Type B pancreatic cell (in vitro differentiated cells): ENCODE measurements around the gene GKAP1. TPM values are rescaled to one million over a fixed set of nuclear protein-coding genes. Genes with fewer than 3 reads are reported as not detected.

ENCODE experiments used
- DNase-seq: peaks from one replicate; pipeline ENCODE4 v3.0.0; 2021; ENCODE audit warnings: mixed read lengths; ENCODE audit not compliant: unreplicated experiment; ENCODE audit errors: extremely low spot score
- H3K27ac Mint-ChIP-seq: 2 replicates; pipeline ENCODE4 v1.8.0; 2021; ENCODE audit warnings: mild to moderate bottlenecking, mixed read lengths
- H3K27me3 Mint-ChIP-seq: 2 replicates; pipeline ENCODE4 v1.8.0; 2021; ENCODE audit warnings: mixed read lengths
- H3K36me3 Mint-ChIP-seq: 2 replicates; pipeline ENCODE4 v1.8.0; 2021; ENCODE audit warnings: mixed read lengths
- H3K4me1 Mint-ChIP-seq: one replicate; pipeline ENCODE4 v1.8.0; 2021; ENCODE audit warnings: mixed read lengths; ENCODE audit not compliant: unreplicated experiment
- H3K4me3 Mint-ChIP-seq: 2 replicates; pipeline ENCODE4 v1.8.0; 2021; ENCODE audit warnings: mild to moderate bottlenecking, mixed read lengths
- H3K9me3 Mint-ChIP-seq: 2 replicates; pipeline ENCODE4 v1.8.0; 2021; ENCODE audit warnings: mixed read lengths
- CTCF ChIP-seq: fragments of 200-600 bp; sonication (generic); conservative IDR thresholded peaks from 2 replicates; pipeline ENCODE4 v1.5.0; 2021; ENCODE audit warnings: antibody characterized with exemption, mild to moderate bottlenecking
- total RNA-seq: library from RNA; stranded (reverse); gene quantifications from 2 replicates; pipeline ENCODE4 v1.2.1, GENCODE V29; 2021; ENCODE audit warnings: low replicate concordance

GKAP1 gene
- total RNA-seq, 1 donor from 2014 or later = 8.4 TPM

- H3K4me1 Mint-ChIP-seq = no peaks in the 10 kb centered on the region
- peaks cover 6% of the 10 kb centered on the region for H3K27me3 Mint-ChIP-seq
- H3K9me3 Mint-ChIP-seq = no peaks in the 10 kb centered on the region
- no peak overlapping the region for H3K4me3 Mint-ChIP-seq
- no peak for TF ChIP-seq CTCF
- DNase-seq = no peak
- H3K36me3 Mint-ChIP-seq = no peaks in the 10 kb centered on the region
- H3K27ac Mint-ChIP-seq = no peak overlapping the region
Measured at GRCh38 chr9:83724436-83724835, 93.1 kb downstream of the GKAP1 start.

GRCh38 chr9:83722726-83723495, 94.7 kb downstream of the GKAP1 start:
- no peak overlapping the region for H3K4me3 Mint-ChIP-seq
- H3K9me3 Mint-ChIP-seq = no peaks in the 10 kb centered on the region
- no peak for TF ChIP-seq CTCF
- no peaks in the 10 kb centered on the region for H3K4me1 Mint-ChIP-seq
- H3K36me3 Mint-ChIP-seq = no peaks in the 10 kb centered on the region
- H3K27ac Mint-ChIP-seq = no peak overlapping the region
- DNase-seq = no peak
- H3K27me3 Mint-ChIP-seq = peaks cover 6% of the 10 kb centered on the region

GRCh38 chr9:83721509-83721908, 96.1 kb downstream of the GKAP1 start:
- Mint-ChIP-seq H3K27ac (no peak overlapping the region), H3K9me3 (no peaks in the 10 kb centered on the region), H3K36me3 (no peaks in the 10 kb centered on the region), H3K4me3 (no peak overlapping the region), H3K27me3 (peaks cover 6% of the 10 kb centered on the region), H3K4me1 (no peaks in the 10 kb centered on the region)
- no peak for TF ChIP-seq CTCF
- no peak for DNase-seq

GRCh38 chr9:83715794-83716193, 101.8 kb downstream of the GKAP1 start:
- Mint-ChIP-seq H3K36me3 (no peaks in the 10 kb centered on the region), H3K9me3 (no peaks in the 10 kb centered on the region), H3K4me1 (no peaks in the 10 kb centered on the region), H3K27ac (no peak overlapping the region), H3K4me3 (no peak overlapping the region), H3K27me3 (peaks cover under 1% of the 10 kb centered on the region)
- no peak for DNase-seq
- TF ChIP-seq CTCF = no peak

GRCh38 chr9:83715221-83715620, 102.3 kb downstream of the GKAP1 start:
- no peaks in the 10 kb centered on the region for H3K36me3 Mint-ChIP-seq
- H3K27me3 Mint-ChIP-seq = no peaks in the 10 kb centered on the region
- no peak for DNase-seq
- no peaks in the 10 kb centered on the region for H3K4me1 Mint-ChIP-seq
- no peak for TF ChIP-seq CTCF
- no peak overlapping the region for H3K27ac Mint-ChIP-seq
- no peaks in the 10 kb centered on the region for H3K9me3 Mint-ChIP-seq
- H3K4me3 Mint-ChIP-seq = no peak overlapping the region
